ENCODE measurements around the gene ZNF709. TPM values are rescaled to one million over a fixed set of nuclear protein-coding genes. Genes with fewer than 3 reads are reported as not detected.
"Not testable (repeated sequence)": the region's sequence is repeated elsewhere in the genome, so short reads cannot be mapped to it uniquely, and the experiment has no call there.

ZNF709 gene
- 1.3 and 1.5 TPM in 2 replicates for total RNA-seq

GRCh38 chr19:12484371-12485051 lies at the start of gene ZNF709:
ZNF709 (minus strand) TSS chr19:12484816; CDS start chr19:12484657, 159 bp downstream.
- peak within 1 kb of the TSS; percentile 93 for H3K4me3 Mint-ChIP-seq
- peak; percentile 96 for DNase-seq
- H3K36me3 Mint-ChIP-seq (ENCODE audit: low read depth), result peaks cover 2% of the 10 kb centered on the region
- no peaks in the 10 kb centered on the region for H3K27me3 Mint-ChIP-seq
- peak within 1 kb of the TSS; percentile 26 for H3K27ac Mint-ChIP-seq
- intact Hi-C loops (cut with micrococcal nuclease), result loop anchor here (1.0 to 5.0 kb wide), 2 partner anchors 11 to 82 kb away; partner anchors contain the start of gene ZNF799
- H3K9me3 Mint-ChIP-seq, result peaks cover 4% of the 10 kb centered on the region
- H3K4me1 Mint-ChIP-seq, result peaks cover 22% of the 10 kb centered on the region

DNA sequence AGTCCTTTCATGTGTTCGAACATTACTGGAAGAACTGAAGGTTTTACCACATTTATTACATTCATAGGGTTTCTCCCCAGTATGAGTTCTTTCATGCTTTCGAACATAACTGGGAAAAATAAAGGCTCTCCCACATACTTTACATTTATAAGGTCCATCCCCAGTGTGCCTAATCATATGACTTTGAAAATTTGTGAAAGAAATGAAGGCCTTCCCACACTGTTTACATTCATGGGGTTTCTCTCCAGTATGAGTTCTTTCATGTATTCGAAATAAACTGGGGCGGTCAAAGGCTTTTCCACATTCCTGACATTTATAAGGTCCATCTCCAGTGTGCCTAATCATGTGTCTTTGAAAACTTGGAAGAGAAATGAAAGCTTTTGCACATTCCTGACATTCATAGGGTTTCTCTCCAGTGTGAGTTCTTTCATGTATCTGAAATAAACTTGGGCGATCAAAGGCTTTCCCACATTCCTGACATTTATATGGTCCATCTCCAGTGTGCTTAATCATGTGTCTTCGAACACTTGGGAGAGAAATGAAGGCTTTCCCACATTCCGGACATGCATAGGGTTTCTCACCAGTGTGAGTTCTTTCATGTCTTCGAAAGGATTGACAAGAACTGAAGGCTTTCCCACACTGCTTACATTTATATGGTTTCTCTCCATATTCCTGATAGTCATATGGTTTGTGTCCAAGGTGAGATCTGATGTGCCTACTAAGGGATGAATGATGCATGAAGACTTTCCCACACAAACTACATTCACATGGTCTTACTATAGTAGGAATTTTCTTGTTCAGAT lies 42.6 kb upstream of the ZNF709 start:
- intact Hi-C loops (cut with micrococcal nuclease), result no loop called here
- H3K4me1 Mint-ChIP-seq, result no peaks in the 10 kb centered on the region
- H3K27me3 Mint-ChIP-seq, result no peaks in the 10 kb centered on the region
- peaks cover 24% of the 10 kb centered on the region for H3K9me3 Mint-ChIP-seq
- H3K4me3 Mint-ChIP-seq, result no peak overlapping the region
- H3K27ac Mint-ChIP-seq, result no peak overlapping the region
- H3K36me3 Mint-ChIP-seq (ENCODE audit: low read depth), result peaks cover 85% of the 10 kb centered on the region
- peak; percentile 59 for DNase-seq

GRCh38 chr19:12526542-12526941 lies 41.9 kb upstream of the ZNF709 start:
- Mint-ChIP-seq H3K27me3 (no peaks in the 10 kb centered on the region), H3K4me3 (no peak overlapping the region), H3K9me3 (peaks cover 30% of the 10 kb centered on the region), H3K4me1 (no peaks in the 10 kb centered on the region), H3K36me3 (ENCODE audit: low read depth) (peaks cover 86% of the 10 kb centered on the region), H3K27ac (no peak overlapping the region)
- DNase-seq, result no peak
- intact Hi-C loops (cut with micrococcal nuclease), result no loop called here

DNA sequence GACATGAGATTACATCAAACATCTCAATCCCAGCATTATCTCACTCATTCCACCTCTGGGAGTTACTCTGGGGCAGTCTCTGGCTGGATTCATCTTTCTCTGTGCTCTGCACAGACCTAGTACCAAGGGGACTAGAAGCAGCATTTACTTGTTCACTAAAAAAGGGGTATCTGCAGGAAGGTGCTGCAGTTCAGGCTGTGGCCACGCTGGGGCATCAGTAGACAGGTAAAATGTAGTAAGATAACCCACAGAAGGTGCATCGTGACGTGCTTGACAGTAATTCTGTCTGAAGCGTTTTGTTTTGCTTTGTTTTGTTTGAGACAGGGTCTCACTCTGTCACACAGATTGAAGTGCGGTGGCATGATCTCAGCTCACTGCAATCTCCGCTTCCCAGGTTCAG lies 37.4 kb upstream of the ZNF709 start:
- H3K27me3 Mint-ChIP-seq, result no peaks in the 10 kb centered on the region

GRCh38 chr19:12513531-12514061 lies 29.0 kb upstream of the ZNF709 start:
- Mint-ChIP-seq H3K4me3 (no peak overlapping the region), H3K27me3 (no peaks in the 10 kb centered on the region), H3K27ac (no peak overlapping the region), H3K4me1 (no peaks in the 10 kb centered on the region), H3K9me3 (peaks cover 25% of the 10 kb centered on the region), H3K36me3 (ENCODE audit: low read depth) (peaks cover 9% of the 10 kb centered on the region)
- intact Hi-C loops (cut with micrococcal nuclease), result no loop called here
- DNase-seq, result no peak

More for the DNA sequence above, 37.4 kb upstream of the ZNF709 start:
- H3K4me1 Mint-ChIP-seq, result no peaks in the 10 kb centered on the region
- peaks cover 60% of the 10 kb centered on the region for H3K36me3 Mint-ChIP-seq (ENCODE audit: low read depth)
- intact Hi-C loops (cut with micrococcal nuclease), result no loop called here
- no peak for DNase-seq
- H3K4me3 Mint-ChIP-seq, result no peak overlapping the region
- H3K9me3 Mint-ChIP-seq, result peaks cover 33% of the 10 kb centered on the region
- H3K27ac Mint-ChIP-seq, result no peak overlapping the region

DNA sequence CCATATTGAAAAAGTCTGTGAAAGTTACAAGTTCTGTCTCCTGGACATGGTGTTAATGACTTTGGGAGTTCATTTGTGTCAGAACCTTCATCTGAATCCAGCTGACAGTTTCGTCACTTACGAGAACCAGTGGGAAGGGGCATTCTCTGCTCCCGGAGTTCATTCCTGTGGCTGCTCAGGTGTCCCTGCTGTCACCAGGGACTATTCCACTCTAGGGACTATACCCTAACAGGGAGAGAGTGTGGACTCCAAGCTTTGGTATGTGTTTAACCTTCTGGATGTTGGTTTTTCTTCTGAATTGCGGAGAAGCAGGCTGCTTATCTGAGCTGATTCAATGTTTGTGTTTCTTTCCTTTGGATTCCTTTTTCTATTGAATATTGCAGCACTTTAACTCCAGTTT lies 12.4 kb upstream of the ZNF709 start:
- no peak overlapping the region for H3K4me3 Mint-ChIP-seq
- no peak overlapping the region for H3K27ac Mint-ChIP-seq
- peaks cover 11% of the 10 kb centered on the region for H3K4me1 Mint-ChIP-seq
- intact Hi-C loops (cut with micrococcal nuclease), result loop anchor here (5.0 kb wide), 2 partner anchors 55 to 95 kb away; partner anchors contain the start of genes ZNF564 and ZNF799
- H3K9me3 Mint-ChIP-seq, result peaks cover 6% of the 10 kb centered on the region
- peaks cover 1% of the 10 kb centered on the region for H3K36me3 Mint-ChIP-seq (ENCODE audit: low read depth)
- DNase-seq, result no peak
- no peaks in the 10 kb centered on the region for H3K27me3 Mint-ChIP-seq

GRCh38 chr19:12496480-12496879 lies 11.9 kb upstream of the ZNF709 start:
- Mint-ChIP-seq H3K4me3 (peak overlapping the region; percentile 83), H3K4me1 (peaks cover 11% of the 10 kb centered on the region), H3K27ac (no peak overlapping the region), H3K27me3 (no peaks in the 10 kb centered on the region), H3K36me3 (ENCODE audit: low read depth) (peaks cover 1% of the 10 kb centered on the region), H3K9me3 (peaks cover 8% of the 10 kb centered on the region)
- DNase-seq, result no peak
- intact Hi-C loops (cut with micrococcal nuclease), result loop anchor here (5.0 kb wide), 2 partner anchors 56 to 94 kb away; partner anchors contain the start of genes ZNF564 and ZNF799

DNA sequence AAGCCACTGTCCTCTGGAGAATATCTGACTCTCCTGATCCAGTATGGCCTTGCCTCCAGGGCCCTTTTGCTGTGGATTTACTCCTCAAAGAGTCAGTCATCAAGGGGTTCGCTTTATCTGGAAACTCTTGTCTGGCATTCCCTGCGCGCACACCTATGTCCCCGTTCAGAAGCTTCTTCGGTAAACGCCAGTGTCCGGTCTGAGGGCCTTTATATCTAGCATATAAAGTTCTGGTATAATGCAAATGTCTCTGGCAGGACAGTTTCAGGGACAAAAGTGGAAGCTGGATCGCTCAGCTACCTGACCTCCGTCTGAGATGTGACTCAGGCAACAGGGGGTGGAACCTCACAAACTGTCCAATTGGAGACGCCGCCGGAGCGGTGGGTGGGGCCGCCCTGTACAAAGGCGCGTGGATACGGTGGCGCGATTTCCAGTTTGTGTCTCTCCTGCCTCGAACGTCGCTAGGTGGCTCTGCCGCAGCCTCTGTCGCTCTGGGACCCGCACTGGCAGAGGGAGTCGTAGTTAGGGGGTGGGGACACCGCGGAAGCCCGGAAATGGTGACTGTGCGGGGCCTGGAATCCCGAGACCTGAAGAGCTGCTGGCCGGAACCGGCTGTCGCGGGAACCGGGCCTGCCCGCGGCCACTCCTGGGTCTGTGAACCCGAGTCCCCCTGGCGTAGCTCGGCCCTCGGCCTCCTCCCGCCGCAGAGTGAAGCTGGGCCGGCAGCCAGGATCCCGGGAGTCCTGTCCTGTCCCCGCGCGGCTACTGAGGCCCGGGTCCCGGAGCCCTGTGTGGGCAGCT lies 10.6 kb upstream of the ZNF709 start:
- intact Hi-C loops (cut with micrococcal nuclease), result loop anchor here (1.0 to 5.0 kb wide), 4 partner anchors 11 to 93 kb away; partner anchors contain the start of genes ZNF443, ZNF564, ZNF709 and ZNF799
- Mint-ChIP-seq H3K4me3 (peak overlapping the region; percentile 83), H3K9me3 (peaks cover 10% of the 10 kb centered on the region), H3K4me1 (peaks cover 11% of the 10 kb centered on the region), H3K36me3 (ENCODE audit: low read depth) (peaks cover 1% of the 10 kb centered on the region), H3K27ac (peak overlapping the region; percentile 79), H3K27me3 (no peaks in the 10 kb centered on the region)
- peak; percentile 95 for DNase-seq

- Mint-ChIP-seq H3K36me3 (ENCODE audit: low read depth) (peaks cover 1% of the 10 kb centered on the region), H3K9me3 (peaks cover 11% of the 10 kb centered on the region)
- intact Hi-C loops (cut with micrococcal nuclease), result no loop called here
Measured at GRCh38 chr19:12494260-12494860, 9.7 kb upstream of the ZNF709 start.

DNA sequence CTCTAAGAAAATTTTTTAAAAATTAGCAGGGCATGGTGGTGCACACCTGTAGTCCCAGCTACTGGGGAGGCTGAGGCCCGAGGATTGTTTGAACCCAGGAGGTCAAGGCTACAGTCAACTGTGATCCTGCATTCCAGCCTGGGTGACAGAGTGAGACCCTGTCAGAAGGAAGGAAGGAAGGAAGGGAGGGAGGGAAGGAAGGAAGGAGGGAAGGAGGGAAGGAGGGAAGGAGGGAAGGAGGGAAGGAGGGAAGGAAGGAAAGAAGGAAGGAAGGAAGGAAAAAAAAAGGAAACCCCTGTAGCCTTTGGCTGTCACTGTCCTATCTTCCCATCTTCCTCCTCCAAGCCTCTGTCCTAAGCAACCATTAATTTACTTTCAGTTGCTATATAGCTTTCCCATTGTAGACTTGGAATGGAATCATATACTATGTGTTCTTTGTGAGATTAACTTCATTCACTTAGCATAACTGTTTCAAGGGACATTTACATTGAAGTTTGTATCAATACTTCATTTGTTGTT lies 1.7 kb upstream of the ZNF709 start:
- H3K27me3 Mint-ChIP-seq; H3K27ac Mint-ChIP-seq; DNase-seq; H3K36me3 Mint-ChIP-seq (ENCODE audit: low read depth); H3K4me3 Mint-ChIP-seq; H3K9me3 Mint-ChIP-seq; intact Hi-C loops (cut with micrococcal nuclease): not testable (repeated sequence)
- peaks cover 22% of the 10 kb centered on the region for H3K4me1 Mint-ChIP-seq

More at GRCh38 chr19:12494260-12494860, 9.7 kb upstream of the ZNF709 start:
- Mint-ChIP-seq H3K27me3 (no peaks in the 10 kb centered on the region), H3K27ac (no peak overlapping the region), H3K4me3 (peak overlapping the region; percentile 51), H3K4me1 (peaks cover 11% of the 10 kb centered on the region)
- no peak for DNase-seq

DNA sequence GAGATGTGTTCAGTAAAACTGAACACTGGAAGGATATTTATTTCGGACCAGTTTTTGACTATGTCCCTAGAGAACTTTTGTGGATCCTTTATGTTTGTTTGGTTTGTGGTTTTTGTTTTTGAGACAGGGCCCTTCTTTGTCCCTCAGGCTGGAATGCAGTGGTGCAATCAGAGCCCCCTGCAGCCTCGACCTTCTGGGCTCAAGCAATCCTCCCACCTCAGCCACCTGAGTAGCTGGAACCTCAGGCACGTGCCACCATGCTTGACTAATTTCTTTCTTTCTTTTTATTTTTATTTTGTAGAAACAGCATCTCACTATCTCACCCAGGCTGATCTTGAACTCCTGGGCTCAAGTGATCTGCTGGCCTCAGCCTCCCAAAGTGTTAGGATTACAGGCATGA lies 955 bp upstream of the ZNF709 start:
- Mint-ChIP-seq H3K36me3 (ENCODE audit: low read depth) (peaks cover 2% of the 10 kb centered on the region), H3K4me1 (peaks cover 22% of the 10 kb centered on the region), H3K27me3 (no peaks in the 10 kb centered on the region), H3K27ac (no peak overlapping the region), H3K9me3 (peaks cover 7% of the 10 kb centered on the region), H3K4me3 (peak overlapping the region; percentile 93)
- DNase-seq, result no peak
- intact Hi-C loops (cut with micrococcal nuclease), result no loop called here

DNA sequence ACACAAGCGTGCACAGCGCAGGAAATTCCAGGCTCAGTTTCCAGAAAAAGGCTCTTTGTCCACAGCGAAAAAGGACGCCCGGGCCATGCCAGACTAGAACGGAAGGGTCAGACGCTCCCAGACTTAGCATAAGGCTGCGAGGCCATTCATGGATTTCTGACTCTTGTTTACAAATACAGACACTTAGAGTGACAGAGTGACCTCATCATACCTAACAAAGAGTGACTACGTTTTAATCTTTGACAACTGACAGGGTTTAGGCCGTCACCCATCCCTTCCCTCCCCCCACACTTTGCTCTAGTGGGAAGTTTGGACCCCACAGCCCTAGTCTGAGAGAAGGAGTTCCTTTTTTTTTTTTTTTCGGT lies 418 bp upstream of the ZNF709 start:
- Mint-ChIP-seq H3K27me3 (no peaks in the 10 kb centered on the region), H3K9me3 (peaks cover 4% of the 10 kb centered on the region), H3K36me3 (ENCODE audit: low read depth) (peaks cover 2% of the 10 kb centered on the region), H3K4me3 (peak overlapping the region; percentile 93), H3K27ac (peak overlapping the region; percentile 26), H3K4me1 (peaks cover 22% of the 10 kb centered on the region)
- no peak for DNase-seq
- intact Hi-C loops (cut with micrococcal nuclease), result no loop called here

GRCh38 chr19:12484011-12484370 lies 625 bp downstream of the ZNF709 start:
- no peaks in the 10 kb centered on the region for H3K27me3 Mint-ChIP-seq
- H3K27ac Mint-ChIP-seq, result no peak overlapping the region
- H3K36me3 Mint-ChIP-seq (ENCODE audit: low read depth), result peaks cover 2% of the 10 kb centered on the region

More at GRCh38 chr19:12484011-12484370, 625 bp downstream of the ZNF709 start:
- peaks cover 22% of the 10 kb centered on the region for H3K4me1 Mint-ChIP-seq
- no peak for DNase-seq
- H3K9me3 Mint-ChIP-seq, result peaks cover 4% of the 10 kb centered on the region
- intact Hi-C loops (cut with micrococcal nuclease), result loop anchor here (1.0 to 5.0 kb wide), 2 partner anchors 11 to 82 kb away; partner anchors contain the start of gene ZNF799
- peak overlapping the region; percentile 93 for H3K4me3 Mint-ChIP-seq

All from activated CD4-positive, alpha-beta T cell treated with anti-CD3 and anti-CD28 coated beads, Interleukin-2, amount 10 ng/mL, durations not matched to agents 24 days and 14 days (primary cell).